GM18873 (cell line): Measurements from ENCODE around the gene GSDME.

ENCODE experiments used
- ATAC-seq: cut with Tn5 transposase; IDR thresholded peaks from one replicate; pipeline ENCODE4 v1.9.1; 2021; ENCODE audit warnings: mild to moderate bottlenecking, moderate library complexity, moderate number of reproducible peaks; ENCODE audit not compliant: unreplicated experiment, low FRiP score

GSDME gene

GRCh38 chr7:24724451-24725190 lies 32.6 kb downstream of the GSDME start:
- ATAC-seq, result no peak

GRCh38 chr7:24723178-24723530 lies 34.1 kb downstream of the GSDME start:
- ATAC-seq, result no peak

- no peak for ATAC-seq
These were observed 34.7 kb downstream of the GSDME start for GRCh38 chr7:24722386-24723177.

- no peak for ATAC-seq
These were observed 35.7 kb downstream of the GSDME start for GRCh38 chr7:24721481-24722001.

- no peak for ATAC-seq
These were observed 37.0 kb downstream of the GSDME start for GRCh38 chr7:24720283-24720682.

GRCh38 chr7:24718977-24719491 lies 38.2 kb downstream of the GSDME start:
- peak; percentile 48 for ATAC-seq

- ATAC-seq, result no peak
These were observed 38.8 kb downstream of the GSDME start for GRCh38 chr7:24718431-24718831.

GRCh38 chr7:24717694-24718320 lies 39.5 kb downstream of the GSDME start:
- no peak for ATAC-seq

GRCh38 chr7:24717247-24717622 lies 40.0 kb downstream of the GSDME start:
- no peak for ATAC-seq

GRCh38 chr7:24716480-24717246 lies 40.6 kb downstream of the GSDME start:
- ATAC-seq, result no peak

GRCh38 chr7:24715661-24716479 lies 41.4 kb downstream of the GSDME start:
- ATAC-seq, result peak; percentile 67

- ATAC-seq, result no peak
These were observed 42.1 kb downstream of the GSDME start for GRCh38 chr7:24715171-24715570.

GRCh38 chr7:24714676-24715010 lies 42.6 kb downstream of the GSDME start:
- no peak for ATAC-seq

- ATAC-seq, result no peak
These were observed 43.2 kb downstream of the GSDME start for GRCh38 chr7:24713850-24714675.

- no peak for ATAC-seq
These were observed 44.0 kb downstream of the GSDME start for GRCh38 chr7:24713039-24713793.

- no peak for ATAC-seq
These were observed 47.5 kb downstream of the GSDME start for GRCh38 chr7:24709585-24710360.

- no peak for ATAC-seq
These were observed 48.2 kb downstream of the GSDME start for GRCh38 chr7:24709051-24709450.
